ENCODE measurements around the gene ALKBH8. TPM values are rescaled to one million over a fixed set of nuclear protein-coding genes. Genes with fewer than 3 reads are reported as not detected.
A peak's percentile ranks its signal among the peaks of the same experiment; 100 is the strongest.

ALKBH8 gene
- total and polyA plus RNA-seq, 2 of the 13 experiments (the other 11 are each of a cell fraction or from before 2014, with no cell fraction given): 2.4 to 9.1 TPM

DNA sequence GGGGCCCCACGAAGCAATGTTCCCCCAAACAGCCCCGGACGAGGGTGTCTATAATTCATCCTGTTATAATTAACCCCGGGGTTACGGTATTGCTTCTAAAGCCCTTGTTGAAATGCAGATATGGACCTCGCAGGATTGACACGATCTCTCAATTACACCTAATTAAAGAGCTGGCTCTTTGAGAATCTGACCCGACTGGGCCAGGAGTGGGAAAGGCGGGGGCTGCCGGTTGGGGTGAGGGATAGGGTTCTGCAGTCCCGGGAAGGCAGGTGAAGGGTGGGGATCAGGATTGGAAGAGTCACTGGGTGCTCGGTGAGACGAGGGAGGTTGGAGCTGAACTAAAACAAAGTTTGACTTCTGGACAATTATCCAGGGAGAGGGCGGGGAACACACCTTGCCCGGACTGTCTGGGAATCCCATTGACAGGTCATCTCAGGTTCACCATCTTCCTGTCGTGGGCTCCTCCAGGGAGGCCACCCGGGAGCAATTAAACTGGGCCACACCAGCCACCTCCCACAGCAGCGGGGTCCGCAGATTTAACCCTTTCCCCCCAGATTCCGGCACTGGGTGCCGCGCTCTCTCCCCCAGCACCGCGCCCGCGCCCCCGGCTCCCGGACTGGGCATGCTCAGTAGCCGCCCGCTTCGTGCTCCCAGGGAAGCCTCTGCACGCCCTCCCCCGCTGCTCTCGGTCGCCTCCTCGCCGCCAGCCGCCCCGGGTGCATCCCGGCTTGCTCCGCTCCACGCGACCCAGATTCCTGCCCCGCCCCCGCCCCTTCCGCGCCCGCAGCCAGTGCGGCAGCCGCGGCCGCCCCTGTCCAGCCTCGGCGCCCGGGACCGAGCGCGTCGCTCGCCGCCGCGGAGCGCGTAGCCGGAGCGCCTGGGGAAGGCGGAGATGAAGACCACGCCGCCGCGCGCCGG lies 25.2 kb upstream of the ALKBH8 start, which contains the start of gene ELMOD1 (continued):
- TF ChIP-seq, protein P1, sequence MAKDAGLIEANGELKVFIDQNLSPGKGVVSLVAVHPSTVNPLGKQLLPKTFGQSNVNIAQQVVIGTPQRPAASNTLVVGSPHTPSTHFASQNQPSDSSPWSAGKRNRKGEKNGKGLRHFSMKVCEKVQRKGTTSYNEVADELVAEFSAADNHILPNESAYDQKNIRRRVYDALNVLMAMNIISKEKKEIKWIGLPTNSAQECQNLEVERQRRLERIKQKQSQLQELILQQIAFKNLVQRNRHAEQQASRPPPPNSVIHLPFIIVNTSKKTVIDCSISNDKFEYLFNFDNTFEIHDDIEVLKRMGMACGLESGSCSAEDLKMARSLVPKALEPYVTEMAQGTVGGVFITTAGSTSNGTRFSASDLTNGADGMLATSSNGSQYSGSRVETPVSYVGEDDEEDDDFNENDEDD (CRISPR knock-in tag; IDR thresholded peaks at IDR 0.05; ENCODE audit: borderline replicate concordance): peak; percentile 20; the same call in 1 of the 2 replicates
- TF ChIP-seq ZNF414 (CRISPR knock-in tag; IDR thresholded peaks at IDR 0.05): no peak
- TF ChIP-seq ZNF263 (CRISPR knock-in tag; IDR thresholded peaks at IDR 0.05): 0 out of 2 replicates have a peak, but pooled peaks have one; percentile 12

DNA sequence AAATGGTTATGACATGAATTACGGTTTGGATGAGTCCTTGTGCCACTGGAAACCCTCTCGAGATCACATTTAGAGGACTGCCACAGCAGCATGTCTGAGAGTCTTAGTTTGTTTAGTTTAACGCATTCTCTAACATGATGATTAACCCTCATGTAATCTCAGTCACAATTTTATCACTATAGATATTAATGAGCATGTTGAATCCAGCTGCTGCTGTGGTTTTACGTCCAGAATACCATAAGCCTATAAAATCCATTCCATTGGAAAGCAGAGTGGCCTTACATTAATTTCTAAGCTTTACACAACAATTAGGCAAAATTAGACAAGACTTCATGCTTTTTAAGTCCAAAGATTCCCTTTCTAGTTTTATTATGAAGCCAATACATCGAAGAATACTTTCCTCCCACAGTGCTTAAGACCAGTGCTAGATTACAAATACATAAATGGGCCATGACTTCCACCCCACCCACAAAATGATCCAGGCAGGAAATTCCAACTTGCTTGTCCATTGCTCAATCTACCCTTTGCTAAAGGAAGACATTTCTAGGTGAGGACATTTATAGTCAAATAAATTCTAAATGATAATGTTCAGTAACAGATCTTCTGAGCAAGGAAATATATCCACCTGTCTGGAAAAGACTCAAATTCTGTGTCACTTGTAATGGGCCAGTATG lies 21.9 kb upstream of the ALKBH8 start:
- TF ChIP-seq ATF7-NPFF (CRISPR knock-in tag; IDR thresholded peaks at IDR 0.05; ENCODE audit: low read depth) (no peak), MIXL1 (CRISPR knock-in tag; IDR thresholded peaks at IDR 0.05) (no peak), ZNF775 (CRISPR knock-in tag; IDR thresholded peaks at IDR 0.05; ENCODE audit: borderline replicate concordance) (no peak), MYNN (CRISPR knock-in tag; IDR thresholded peaks at IDR 0.05; ENCODE audit: low read depth) (no peak)
- Histone ChIP-seq H3K36me3 (replicated peaks in 1 of 2; ENCODE audit: control insufficient read depth in 1 of 2, insufficient read depth in 2 of 2, low read length in 2 of 2) (no peaks in the 10 kb centered on the region), H3K79me2 (ENCODE audit: insufficient read depth, low read length) (no peaks in the 10 kb centered on the region), H3K9me3 (ENCODE audit: low read length) (no peaks in the 10 kb centered on the region), H4K20me1 (ENCODE audit: insufficient read depth, low read length) (no peaks in the 10 kb centered on the region), H3K4me1 (ENCODE audit: insufficient read depth, low read length) (peaks cover 21% of the 10 kb centered on the region), H3K27me3 (ENCODE audit: control insufficient read depth in 1 of 2, insufficient read depth in 2 of 2, low read length in 2 of 2) (peaks cover 0 to 36% of the 10 kb centered on the region in 2 experiments; a peak in 3 of 5 replicates), H3K27ac (ENCODE audit: extremely low read length, insufficient read depth, low read length) (no peak overlapping the region), H3K9ac (ENCODE audit: insufficient read depth, low read depth, low read length) (no peak overlapping the region), H2AFZ (ENCODE audit: low read length) (no peak overlapping the region), H3K4me3 (replicated peaks in 1 of 3; ENCODE audit: insufficient read depth in 1 of 3, low read depth in 2 of 3, low read length in 3 of 3) (no peak overlapping the region), H3K4me2 (ENCODE audit: low read depth, low read length) (no peak overlapping the region)
- in situ Hi-C loops (cut with HindIII; ENCODE audit: extremely low pct_ligation_motif_present, low pct_unique_long_range_greater_than_20kb) (no loop called here), intact Hi-C loops (cut with micrococcal nuclease; ENCODE audit: unreplicated experiment) (no loop called here)
- no TSS peak for BruUV-seq (replicated peaks)
- POLR2A ChIA-PET: no interaction called here
- WGBS (ENCODE audit: low lambda C conversion rate): under 1% methylated on average over 5 of the region's 5 CpGs
- ATAC-seq: no peak
- CTCF ChIA-PET (ENCODE audit: low intra/inter-chr PET ratio, low total read pairs): no interaction called here
- no peak for FAIRE-seq
- no peak for DNase-seq (ENCODE audit: low spot score)
